Naive thymus-derived CD8-positive, alpha-beta T cell (primary cell): ENCODE measurements around the gene ACAD10. TPM values are rescaled to one million over a fixed set of nuclear protein-coding genes. Genes with fewer than 3 reads are reported as not detected.
A peak's percentile ranks its signal among the peaks of the same experiment; 100 is the strongest.
"Not testable (repeated sequence)": the region's sequence is repeated elsewhere in the genome, so short reads cannot be mapped to it uniquely, and the experiment has no call there.

ENCODE experiments used
- ATAC-seq, 2 donors: fragments of 150-1000 bp; cut with Tn5 transposase in 1 of 2; sonication (Bioruptor Pico), chemical (Tn5 transposase) in 1 of 2; 1 replicate in 1 of 2; 2 replicates in 1 of 2; pipeline ENCODE4 v1.10.0; 2021; ENCODE audit warnings: mild to moderate bottlenecking in 2 of 2, moderate library complexity in 2 of 2
- POLR2A ChIA-PET: fragments of 350-600 bp; sonication (Branson Sonifier 250); formaldehyde crosslinking; loops from one replicate; lab custom pipeline; 2021; ENCODE audit warnings: antibody characterized with exemption; lab: Charles Lee
- DNase-seq, 10 donors: peaks; one replicate each; pipeline versions ENCODE4 v3.0.0 to v3.0.0-alpha.2; 2020 to 2022
- H3K27ac Mint-ChIP-seq, 10 donors: one replicate each; pipeline ENCODE4 v1.8.0; 2020 to 2022; ENCODE audit warnings: mild to moderate bottlenecking in 10 of 10, mixed read lengths in 10 of 10, moderate library complexity in 4 of 10, inconsistent platforms in 1 of 10
- H3K27me3 Mint-ChIP-seq, 5 donors: one replicate each; pipeline ENCODE4 v1.8.0; 2021 to 2022; ENCODE audit warnings: mixed read lengths in 5 of 5
- H3K36me3 Mint-ChIP-seq, 3 donors: one replicate each; pipeline ENCODE4 v1.8.0; 2020 to 2022; ENCODE audit warnings: mixed read lengths in 3 of 3, mild to moderate bottlenecking in 2 of 3, inconsistent platforms in 1 of 3
- H3K4me1 Mint-ChIP-seq, 4 donors: one replicate each; pipeline ENCODE4 v1.8.0; 2021 to 2022; ENCODE audit warnings: mixed read lengths in 4 of 4
- H3K4me3 Mint-ChIP-seq, 10 donors: one replicate each; pipeline ENCODE4 v1.8.0; 2020 to 2022; ENCODE audit warnings: mild to moderate bottlenecking in 10 of 10, mixed read lengths in 10 of 10, moderate library complexity in 6 of 10, inconsistent platforms in 1 of 10
- H3K9me3 Mint-ChIP-seq, 9 donors: one replicate each; pipeline ENCODE4 v1.8.0; 2020 to 2022; ENCODE audit warnings: mixed read lengths in 9 of 9, mild to moderate bottlenecking in 3 of 9, inconsistent platforms in 1 of 9, moderate library complexity in 1 of 9
- polyA plus RNA-seq, 3 donors: library from polyadenylated mRNA; unstranded; fragments of 300-500 nt; fragmentation: Illumina TruSeq; gene quantifications; one replicate each; pipeline ENCODE4 v1.2.3, GENCODE V29; 2021
- total RNA-seq, 8 experiments: library from RNA in 2 of 8; stranded (reverse) in 2 of 8; gene quantifications; one replicate each; pipeline ENCODE4 v1.2.3 and lab custom pipeline; 2021 to 2026

Gene ACAD10
- total and polyA plus RNA-seq, 5 experiments from 2014 or later = 9.4 to 62.2 (median 12.9) TPM

- DNase-seq = no peak
- H3K4me3 Mint-ChIP-seq = no peak overlapping the region
- peaks cover 0 to 60% (median 10%) of the 10 kb centered on the region in 3 donors for H3K36me3 Mint-ChIP-seq
- ATAC-seq = no peak
- H3K27me3 Mint-ChIP-seq = no peaks in the 10 kb centered on the region
- H3K27ac Mint-ChIP-seq = no peak overlapping the region
- no peaks in the 10 kb centered on the region for H3K9me3 Mint-ChIP-seq
- POLR2A ChIA-PET = interaction anchor here (0.6 kb wide), 1 partner anchor 13 kb away, joined by 6 read pairs; no protein-coding TSS in a partner anchor
- peaks cover 3 to 8% (median 6%) of the 10 kb centered on the region in 4 donors for H3K4me1 Mint-ChIP-seq
Observed at GRCh38 chr12:111692575-111693210, 6.8 kb downstream of the ACAD10 start.

DNA sequence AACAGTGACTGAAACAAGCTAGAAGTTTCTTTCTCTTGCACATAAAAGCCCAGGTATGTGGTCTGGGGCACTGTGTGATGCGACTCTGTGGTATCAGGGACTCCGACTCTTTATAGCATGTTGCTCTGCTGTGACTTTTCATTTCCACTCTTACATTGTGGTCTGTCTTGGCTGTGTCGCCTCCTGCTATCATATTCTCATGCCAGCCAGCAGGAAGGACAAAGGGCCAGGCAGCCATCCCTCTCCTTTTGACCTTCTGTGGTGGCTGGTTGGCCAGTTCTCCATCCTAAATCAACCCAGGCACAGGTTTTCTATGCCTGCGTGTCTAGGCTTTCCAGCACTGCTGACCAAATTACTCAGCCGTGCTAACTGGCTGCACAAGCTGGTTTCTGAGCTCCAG lies 8.0 kb downstream of the ACAD10 start:
- POLR2A ChIA-PET = no interaction called here
- H3K27ac Mint-ChIP-seq = peak overlapping the region in 2 of 10 donors; percentile 8 to 24

DNA sequence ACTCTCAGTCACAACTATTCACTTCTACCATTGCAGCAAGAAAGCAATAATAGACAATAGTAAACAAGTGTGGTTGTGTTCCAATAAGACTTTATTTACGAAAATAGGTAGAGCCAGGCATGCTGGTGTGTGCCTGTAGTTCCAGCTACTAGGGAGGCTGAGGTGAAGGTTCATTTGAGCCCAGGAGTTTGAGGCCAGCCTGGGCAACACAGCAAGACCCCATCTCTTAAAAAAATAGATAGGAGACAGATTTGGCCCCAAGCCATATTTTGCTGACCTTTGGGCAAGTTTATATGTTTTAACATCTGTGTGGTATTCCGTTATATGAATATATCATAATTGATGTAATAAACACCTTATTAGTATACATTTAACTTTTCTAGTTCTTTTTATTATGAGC lies 14.1 kb downstream of the ACAD10 start:
- H3K27me3 Mint-ChIP-seq = no peaks in the 10 kb centered on the region
- ATAC-seq (no peak), DNase-seq (no peak)
- no peak overlapping the region for H3K4me3 Mint-ChIP-seq
- H3K9me3 Mint-ChIP-seq = no peaks in the 10 kb centered on the region
- H3K36me3 Mint-ChIP-seq = peaks cover 0 to 88% (median 10%) of the 10 kb centered on the region in 3 donors
- POLR2A ChIA-PET = no interaction called here
- H3K27ac Mint-ChIP-seq = no peak overlapping the region
- H3K4me1 Mint-ChIP-seq = no peaks in the 10 kb centered on the region

More for the DNA sequence above, 8.0 kb downstream of the ACAD10 start:
- Mint-ChIP-seq H3K4me1 (peaks cover 0 to 8% (median 6%) of the 10 kb centered on the region in 4 donors), H3K9me3 (no peaks in the 10 kb centered on the region), H3K36me3 (peaks cover 0 to 71% (median 15%) of the 10 kb centered on the region in 3 donors), H3K4me3 (no peak overlapping the region), H3K27me3 (no peaks in the 10 kb centered on the region)
- ATAC-seq = no peak
- no peak for DNase-seq

DNA sequence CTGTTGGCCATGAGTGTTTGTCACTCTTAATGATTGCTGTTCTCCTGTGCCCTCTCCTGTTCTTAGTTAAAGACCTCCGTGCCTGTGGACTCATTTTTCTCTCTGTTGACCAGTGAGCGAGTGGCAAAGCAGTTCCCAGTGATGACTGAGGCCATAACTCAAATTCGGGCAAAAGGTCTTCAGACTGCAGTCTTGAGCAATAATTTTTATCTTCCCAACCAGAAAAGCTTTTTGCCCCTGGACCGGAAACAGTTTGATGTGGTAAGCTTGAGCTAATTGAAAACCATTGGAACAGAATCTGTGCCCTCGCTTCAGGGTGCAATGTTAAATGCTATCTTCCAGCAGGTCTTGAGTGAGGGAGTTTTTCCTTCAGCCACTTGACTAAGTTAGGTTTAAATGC lies 19.8 kb downstream of the ACAD10 start:
- H3K27me3 Mint-ChIP-seq = no peaks in the 10 kb centered on the region
- POLR2A ChIA-PET = no interaction called here
- DNase-seq (no peak), ATAC-seq (no peak)
- peaks cover 0 to 1% (median 0%) of the 10 kb centered on the region in 4 donors for H3K4me1 Mint-ChIP-seq
- peaks cover 0 to 89% (median 23%) of the 10 kb centered on the region in 3 donors for H3K36me3 Mint-ChIP-seq
- no peaks in the 10 kb centered on the region for H3K9me3 Mint-ChIP-seq
- H3K4me3 Mint-ChIP-seq = no peak overlapping the region
- H3K27ac Mint-ChIP-seq = peak overlapping the region in 3 of 10 donors; percentile 47 to 82 (median 70)

DNA sequence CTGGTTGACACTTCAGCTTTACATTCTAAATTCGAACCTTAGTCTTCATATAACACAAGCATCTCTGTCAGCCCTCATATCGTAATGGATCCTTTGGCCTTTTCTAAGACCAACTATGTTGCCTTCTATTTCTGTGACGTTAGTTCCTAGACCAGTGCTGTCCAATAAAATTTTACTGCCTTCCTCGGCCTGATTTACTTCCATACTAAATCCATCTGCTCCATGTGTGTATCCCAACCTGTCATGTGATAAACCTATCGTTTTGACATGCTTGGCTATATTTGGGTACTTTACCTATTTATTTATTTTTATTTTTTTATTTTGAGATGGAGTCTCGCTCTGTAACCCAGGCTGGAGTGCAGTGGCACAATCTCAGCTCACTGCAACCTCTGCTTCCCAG lies 20.3 kb downstream of the ACAD10 start:
- no peaks in the 10 kb centered on the region for H3K9me3 Mint-ChIP-seq
- H3K27ac Mint-ChIP-seq = no peak overlapping the region
- H3K4me1 Mint-ChIP-seq = peaks cover 0 to 1% (median 0%) of the 10 kb centered on the region in 4 donors
- no peaks in the 10 kb centered on the region for H3K27me3 Mint-ChIP-seq
- no peak overlapping the region for H3K4me3 Mint-ChIP-seq
- peaks cover 0 to 90% (median 25%) of the 10 kb centered on the region in 3 donors for H3K36me3 Mint-ChIP-seq
- POLR2A ChIA-PET = no interaction called here
- DNase-seq (no peak), ATAC-seq (no peak)

DNA sequence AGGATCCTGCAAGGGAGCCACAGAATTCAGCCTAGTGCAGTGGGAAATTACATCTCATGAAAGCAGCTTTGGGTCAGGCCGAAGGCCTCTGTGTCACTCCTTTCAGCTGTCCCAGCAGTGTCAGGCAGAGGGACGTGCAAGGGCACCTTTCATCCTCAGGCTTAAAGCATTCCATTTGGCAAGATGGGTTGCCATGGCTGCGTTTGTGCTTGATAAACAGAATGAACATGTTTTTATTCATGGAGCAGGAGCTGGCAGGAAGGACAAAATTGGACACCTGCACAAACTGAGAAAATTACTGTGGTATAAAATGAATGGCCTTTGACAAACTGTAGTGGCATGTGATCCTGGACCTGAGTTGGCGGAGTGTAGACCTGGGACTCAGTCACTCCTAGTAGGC lies 29.4 kb downstream of the ACAD10 start:
- POLR2A ChIA-PET = no interaction called here
- H3K27ac Mint-ChIP-seq = no peak overlapping the region

DNA sequence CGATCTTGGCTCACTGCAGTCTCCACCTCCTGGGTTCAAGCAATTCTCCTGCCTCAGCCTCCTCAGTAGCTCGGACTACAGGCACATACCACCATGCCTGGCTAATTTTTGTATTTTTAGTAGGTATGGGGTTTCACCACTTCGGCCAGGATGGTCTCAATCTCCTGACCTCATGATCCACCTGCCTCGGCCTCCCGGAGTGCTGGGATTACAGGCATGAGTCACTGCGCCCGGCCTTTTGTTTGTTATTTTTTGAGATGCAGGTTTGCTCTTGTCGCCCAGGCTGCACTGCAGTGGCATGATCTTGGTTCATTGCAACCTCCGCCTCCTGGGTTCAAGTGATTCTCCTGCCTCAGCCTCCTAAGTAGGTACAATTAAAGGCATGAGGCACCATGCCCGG lies 33.5 kb downstream of the ACAD10 start:
- ATAC-seq, H3K27ac Mint-ChIP-seq, H3K9me3 Mint-ChIP-seq, POLR2A ChIA-PET, H3K27me3 Mint-ChIP-seq, H3K4me1 Mint-ChIP-seq, DNase-seq, H3K4me3 Mint-ChIP-seq: not testable (repeated sequence)
- peaks cover 0 to 76% (median 14%) of the 10 kb centered on the region in 3 donors for H3K36me3 Mint-ChIP-seq

More for the DNA sequence above, 29.4 kb downstream of the ACAD10 start:
- Mint-ChIP-seq H3K9me3 (no peaks in the 10 kb centered on the region), H3K4me1 (no peaks in the 10 kb centered on the region), H3K36me3 (peaks cover 0 to 87% (median 21%) of the 10 kb centered on the region in 3 donors), H3K27me3 (no peaks in the 10 kb centered on the region), H3K4me3 (no peak overlapping the region)
- DNase-seq (no peak), ATAC-seq (no peak)

DNA sequence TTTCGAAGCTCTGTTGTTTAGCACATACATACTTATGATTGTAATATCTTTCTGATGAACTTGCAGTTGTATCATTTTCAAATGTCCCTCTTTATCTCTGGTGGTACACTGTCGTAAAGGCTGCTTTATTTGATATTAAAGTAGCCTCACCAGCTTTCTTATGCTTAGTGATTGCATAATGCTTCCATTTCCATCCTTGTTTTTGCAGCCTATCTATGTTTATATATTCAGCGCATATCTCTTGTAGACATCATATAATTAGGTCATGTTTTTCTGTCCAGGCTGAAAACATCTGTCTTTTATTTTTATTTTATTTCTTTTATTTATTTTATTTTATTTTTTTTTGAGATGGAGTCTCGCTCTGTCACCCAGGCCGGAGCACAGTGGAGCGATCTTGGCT lies 34.6 kb downstream of the ACAD10 start:
- Mint-ChIP-seq H3K4me1 (no peaks in the 10 kb centered on the region), H3K9me3 (no peaks in the 10 kb centered on the region), H3K27ac (no peak overlapping the region), H3K27me3 (no peaks in the 10 kb centered on the region), H3K4me3 (no peak overlapping the region), H3K36me3 (peaks cover 0 to 76% (median 19%) of the 10 kb centered on the region in 3 donors)
- DNase-seq = no peak
- POLR2A ChIA-PET = no interaction called here
- no peak for ATAC-seq

DNA sequence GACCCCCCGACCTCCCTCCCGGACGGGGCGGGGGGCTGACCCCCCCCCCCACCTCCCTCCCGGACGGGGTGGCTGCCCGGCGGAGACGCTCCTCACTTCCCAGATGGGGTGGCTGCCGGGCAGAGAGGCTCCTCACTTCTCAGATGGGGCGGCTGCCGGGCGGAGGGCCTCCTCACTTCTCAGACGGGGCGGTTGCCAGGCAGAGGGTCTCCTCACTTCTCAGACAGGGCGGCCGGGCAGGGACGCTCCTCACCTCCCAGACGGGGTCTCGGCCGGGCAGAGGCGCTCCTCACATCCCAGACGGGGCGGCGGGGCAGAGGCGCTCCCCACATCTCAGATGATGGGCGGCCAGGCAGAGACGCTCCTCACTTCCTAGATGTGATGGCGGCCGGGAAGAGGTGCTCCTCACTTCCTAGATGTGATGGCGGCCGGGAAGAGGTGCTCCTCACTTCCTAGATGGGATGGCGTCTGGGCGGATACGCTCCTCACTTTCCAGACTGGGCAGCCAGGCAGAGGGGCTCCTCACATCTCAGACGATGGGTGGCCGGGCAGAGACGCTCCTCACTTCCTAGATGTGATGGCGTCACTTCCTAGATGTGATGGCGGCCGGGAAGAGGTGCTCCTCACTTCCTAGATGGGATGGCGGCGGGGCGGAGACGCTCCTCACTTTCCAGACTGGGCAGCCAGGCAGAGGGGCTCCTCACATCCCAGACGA lies 38.0 kb downstream of the ACAD10 start:
- peaks cover 0 to 66% (median 21%) of the 10 kb centered on the region in 3 donors for H3K36me3 Mint-ChIP-seq
- POLR2A ChIA-PET, H3K27ac Mint-ChIP-seq: not testable (repeated sequence)

GRCh38 chr12:111728795-111729194 lies 42.9 kb downstream of the ACAD10 start:
- H3K9me3 Mint-ChIP-seq = no peaks in the 10 kb centered on the region
- no peaks in the 10 kb centered on the region for H3K4me1 Mint-ChIP-seq
- H3K4me3 Mint-ChIP-seq = no peak overlapping the region
- no peaks in the 10 kb centered on the region for H3K27me3 Mint-ChIP-seq
- peaks cover 4 to 70% (median 20%) of the 10 kb centered on the region in 3 donors for H3K36me3 Mint-ChIP-seq
- ATAC-seq (no peak), DNase-seq (no peak)
- H3K27ac Mint-ChIP-seq = no peak overlapping the region
- POLR2A ChIA-PET = no interaction called here

More for the DNA sequence above, 38.0 kb downstream of the ACAD10 start:
- not testable (repeated sequence) for H3K27me3 Mint-ChIP-seq, H3K4me3 Mint-ChIP-seq, H3K9me3 Mint-ChIP-seq, DNase-seq, ATAC-seq, H3K4me1 Mint-ChIP-seq

DNA sequence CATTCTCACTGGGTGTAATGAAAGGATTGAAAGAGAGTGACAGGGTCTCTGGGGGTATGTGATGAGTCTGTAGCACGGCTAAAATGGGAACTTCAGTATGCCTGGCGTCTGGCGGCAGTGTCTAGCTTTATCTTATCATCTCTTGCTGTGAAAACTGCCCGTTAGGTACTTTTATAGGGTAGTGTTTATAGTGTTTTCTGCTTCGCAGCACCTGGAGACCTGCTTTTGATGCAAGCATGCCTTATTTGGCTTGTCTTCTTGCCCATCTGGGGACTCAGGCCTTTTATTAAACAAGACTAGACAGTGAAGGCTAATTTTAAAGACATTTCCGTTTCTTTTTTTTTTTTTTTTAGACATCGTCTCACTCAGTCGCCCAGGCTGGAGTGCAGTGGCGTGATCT lies 44.6 kb downstream of the ACAD10 start:
- no peak overlapping the region for H3K4me3 Mint-ChIP-seq
- H3K27me3 Mint-ChIP-seq = no peaks in the 10 kb centered on the region
- H3K36me3 Mint-ChIP-seq = peaks cover 4 to 70% (median 25%) of the 10 kb centered on the region in 3 donors
- no peaks in the 10 kb centered on the region for H3K9me3 Mint-ChIP-seq
- H3K27ac Mint-ChIP-seq = peak overlapping the region in 1 of 10 donors; percentile 15
- no peaks in the 10 kb centered on the region for H3K4me1 Mint-ChIP-seq
- DNase-seq (no peak), ATAC-seq (no peak)
- POLR2A ChIA-PET = no interaction called here

DNA sequence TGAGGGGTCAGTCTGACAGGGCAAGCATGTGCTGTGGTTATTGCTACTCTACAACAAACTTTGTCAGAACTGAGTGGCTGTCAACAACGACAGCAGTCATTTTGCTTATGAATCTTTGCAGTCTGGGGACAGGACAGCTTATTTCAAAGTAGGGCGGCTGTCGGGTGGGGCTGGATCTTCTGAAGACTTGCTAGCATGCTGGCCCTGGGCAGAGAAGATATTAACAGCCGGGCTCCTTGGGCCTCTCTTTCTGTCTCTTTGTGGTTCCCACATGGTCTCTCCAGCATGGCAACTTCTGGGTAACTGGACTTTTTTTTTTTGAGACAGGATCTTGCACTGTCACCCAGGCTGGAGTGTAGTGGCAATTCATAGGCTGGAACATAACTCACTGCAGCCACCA lies 46.9 kb downstream of the ACAD10 start:
- H3K9me3 Mint-ChIP-seq = no peaks in the 10 kb centered on the region
- DNase-seq = no peak
- POLR2A ChIA-PET = no interaction called here
- H3K4me1 Mint-ChIP-seq = no peaks in the 10 kb centered on the region
- H3K27ac Mint-ChIP-seq = no peak overlapping the region
- no peak for ATAC-seq
- no peak overlapping the region for H3K4me3 Mint-ChIP-seq
- no peaks in the 10 kb centered on the region for H3K27me3 Mint-ChIP-seq
- H3K36me3 Mint-ChIP-seq = peaks cover 4 to 80% (median 27%) of the 10 kb centered on the region in 3 donors

GRCh38 chr12:111733340-111733915 lies 47.6 kb downstream of the ACAD10 start:
- no peaks in the 10 kb centered on the region for H3K27me3 Mint-ChIP-seq
- H3K4me3 Mint-ChIP-seq = no peak overlapping the region
- H3K9me3 Mint-ChIP-seq = no peaks in the 10 kb centered on the region
- no peak overlapping the region for H3K27ac Mint-ChIP-seq
- POLR2A ChIA-PET = interaction anchor here (0.5 kb wide), 1 partner anchor 15 kb away, joined by 4 read pairs; no protein-coding TSS in a partner anchor
- ATAC-seq = no peak
- no peak for DNase-seq
- no peaks in the 10 kb centered on the region for H3K4me1 Mint-ChIP-seq
- peaks cover 4 to 81% (median 21%) of the 10 kb centered on the region in 3 donors for H3K36me3 Mint-ChIP-seq
